ENCODE measurements around the gene RORB.

DNA sequence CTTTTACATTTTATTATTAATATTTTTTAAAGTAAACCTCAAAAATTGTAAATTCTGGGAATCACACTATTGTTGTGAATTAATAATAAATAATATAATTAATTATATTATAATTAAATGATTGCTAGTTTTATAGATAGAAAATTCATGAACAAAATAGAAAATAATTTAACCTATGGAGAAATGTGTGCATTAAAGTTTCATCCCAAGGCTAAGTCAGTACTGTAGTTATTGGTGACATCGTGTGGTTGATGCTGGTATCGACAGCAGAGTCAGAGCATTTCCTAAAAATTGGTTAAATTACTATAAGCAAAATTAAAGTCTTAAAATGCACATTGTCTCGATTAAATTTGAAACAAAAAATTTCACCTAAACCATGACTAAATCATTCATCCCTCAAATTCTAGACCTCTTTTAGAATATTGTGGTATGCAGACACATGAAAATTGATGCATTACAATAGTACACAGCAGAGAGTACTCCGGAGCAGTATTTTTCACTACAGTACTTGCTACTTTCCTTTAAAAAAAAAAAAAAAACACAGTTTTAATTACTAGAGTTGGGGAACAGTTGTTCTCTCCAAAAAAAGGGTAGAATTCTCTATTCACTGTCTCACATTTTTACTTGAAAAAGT, 73.9 kb downstream of the RORB start:
- TF ChIP-seq CTCF (conservative IDR thresholded peaks at IDR 0.05; ENCODE audit: low read length) (peak; percentile 86), EZH2phosphoT487 (IDR thresholded peaks at IDR 0.05; ENCODE audit: borderline replicate concordance, low read depth, low read length) (no peak)
